K562 (cell line): ENCODE measurements around the gene CTCFL. TPM values are rescaled to one million over a fixed set of nuclear protein-coding genes. Genes with fewer than 3 reads are reported as not detected.

Experiments
- ATAC-seq: fragments of 200-7000 bp; cut with Tn5 transposase; 3 replicates; pipeline ENCODE4 v1.9.1; 2020; ENCODE audit warnings: moderate library complexity
- BruUV-seq: library from RNA; stranded (reverse); fragments of 400-500 nt; replicated peaks from 2 replicates; lab custom pipeline; 2021; lab: Mats Ljungman, UMichigan
- CTCF ChIA-PET: fragments of 300-600 bp; formaldehyde crosslinking; extraction: SDS; loops from one replicate; lab custom pipeline; 2021; ENCODE audit warnings: low intra/inter-chr PET ratio; lab: Yijun Ruan, JAX
- POLR2A ChIA-PET: fragments of 300-600, 350-650 bp; sonication (Branson Sonifier 250); formaldehyde crosslinking; extraction: SDS; loops from one replicate; lab custom pipeline; 2021; ENCODE audit warnings: antibody characterized with exemption, inconsistent platforms; lab: Yijun Ruan, JAX
- DNase-seq, 4 experiments: peaks; one replicate each; pipeline versions ENCODE4 v3.0.0 to v3.0.0-alpha.2; 2011 to 2018; ENCODE audit warnings: low spot score in 3 of 4, mixed read lengths in 3 of 4; ENCODE audit errors: extremely low read depth in 1 of 4
- FAIRE-seq: peaks from 2 replicates; lab custom pipeline; 2011; peaks lifted over from hg19 to GRCh38; lab: Jason Lieb, UNC
- H2AFZ ChIP-seq: 2 replicates; pipeline ENCODE4 v1.6.0; 2011; ENCODE audit warnings: low read depth, low read length, control low read depth, inconsistent platforms
- H3K27ac ChIP-seq: fragments of 200-600 bp; 3 replicates; pipeline ENCODE4 v1.8.0; 2011; ENCODE audit warnings: low read depth, mild to moderate bottlenecking, control low read depth, inconsistent platforms, low read length, moderate library complexity, mixed read lengths; ENCODE audit errors: extremely low read depth
- H3K27me3 ChIP-seq, 2 experiments: fragments of 300-600 bp in 1 of 2; 2 replicates in 1 of 2; 3 replicates in 1 of 2; pipeline versions ENCODE4 v1.6.0 to v1.8.0; 2011; ENCODE audit warnings: inconsistent platforms in 2 of 2, low read length in 2 of 2, mild to moderate bottlenecking in 1 of 2, mixed read lengths in 1 of 2, moderate library complexity in 1 of 2; ENCODE audit not compliant: control insufficient read depth in 2 of 2, insufficient read depth in 2 of 2
- H3K36me3 ChIP-seq: fragments of 300-600 bp; 3 replicates; pipeline ENCODE4 v1.8.0; 2011; ENCODE audit warnings: mild to moderate bottlenecking, low read length, inconsistent platforms; ENCODE audit not compliant: control insufficient read depth, insufficient read depth
- H3K4me1 ChIP-seq, 2 experiments: fragments of 200-600 bp in 1 of 2; replicated peaks in 1 of 2; 2 replicates in 1 of 2; 3 replicates in 1 of 2; pipeline versions ENCODE4 v1.5.1 to v1.8.0; 2011; ENCODE audit warnings: inconsistent platforms in 2 of 2, low read length in 2 of 2, mild to moderate bottlenecking in 1 of 2, mixed read lengths in 1 of 2, moderate library complexity in 1 of 2; ENCODE audit not compliant: control insufficient read depth in 2 of 2, insufficient read depth in 2 of 2
- H3K4me2 ChIP-seq: 2 replicates; pipeline ENCODE4 v1.6.1; 2011; ENCODE audit warnings: low read length, control low read depth, inconsistent platforms, mixed read lengths; ENCODE audit not compliant: insufficient read depth
- H3K4me3 ChIP-seq: fragments of 200-600 bp; sonication (generic), shearing (Covaris generic); 2 replicates; pipeline ENCODE4 v1.5.1; 2016; ENCODE audit warnings: control low read depth, inconsistent platforms
- H3K79me2 ChIP-seq: fragments of 200-600 bp; 3 replicates; pipeline ENCODE4 v1.8.0; 2011; ENCODE audit warnings: low read length, inconsistent platforms; ENCODE audit not compliant: control insufficient read depth, insufficient read depth
- H3K9ac ChIP-seq, 2 experiments: 2 replicates each; pipeline versions ENCODE4 v1.6.0 to v1.6.1; 2011; ENCODE audit warnings: low read depth in 2 of 2, low read length in 2 of 2, control low read depth in 1 of 2, inconsistent platforms in 1 of 2, mild to moderate bottlenecking in 1 of 2, mixed read lengths in 1 of 2; ENCODE audit not compliant: insufficient read depth in 1 of 2
- H3K9me1 ChIP-seq: one replicate; pipeline ENCODE4 v1.6.0; 2011; ENCODE audit warnings: inconsistent platforms, mild to moderate bottlenecking, low read length, moderate library complexity; ENCODE audit not compliant: control insufficient read depth, insufficient read depth
- H3K9me3 ChIP-seq: replicated peaks from 2 replicates; pipeline ENCODE4 v1.5.1; 2011; ENCODE audit warnings: low read depth, low read length, inconsistent platforms; ENCODE audit not compliant: control insufficient read depth, insufficient read depth
- H4K20me1 ChIP-seq: replicated peaks from 2 replicates; pipeline ENCODE4 v1.6.1; 2011; ENCODE audit warnings: low read length, inconsistent platforms, mixed read lengths; ENCODE audit not compliant: control insufficient read depth, insufficient read depth
- FIP1L1 ChIP-seq: fragments of 200-400 bp; formaldehyde crosslinking; IDR thresholded peaks from 2 replicates; pipeline ENCODE4 v1.6.1; 2018; ENCODE audit warnings: mild to moderate bottlenecking, low read depth, low read length; ENCODE audit not compliant: poor library complexity, severe bottlenecking
- FOXA1 ChIP-seq: fragments of 450-650 bp; IDR thresholded peaks from 2 replicates; pipeline ENCODE4 v1.6.1; 2016; ENCODE audit warnings: mild to moderate bottlenecking, borderline replicate concordance
- ILF3 ChIP-seq: fragments of 450-650 bp; IDR thresholded peaks from 2 replicates; pipeline ENCODE4 v1.6.1; 2018; ENCODE audit warnings: antibody characterized with exemption, mild to moderate bottlenecking, moderate library complexity, borderline replicate concordance
- KAT2B ChIP-seq: IDR thresholded peaks from one replicate; pipeline ENCODE4 v1.6.1; 2012; ENCODE audit warnings: low read depth, mild to moderate bottlenecking, control low read depth, inconsistent platforms, low read length, moderate library complexity
- KDM1A ChIP-seq, 2 experiments: fragments of 450-650 bp; IDR thresholded peaks; 2 replicates each; pipeline ENCODE4 v1.6.1; 2016; ENCODE audit warnings: mild to moderate bottlenecking in 2 of 2
- MEIS2 ChIP-seq: fragments of 450-650 bp; IDR thresholded peaks from 2 replicates; pipeline ENCODE4 v1.6.1; 2014; ENCODE audit warnings: mild to moderate bottlenecking; ENCODE audit not compliant: partially characterized antibody
- NFYB ChIP-seq: IDR thresholded peaks from 2 replicates; pipeline ENCODE4 v1.6.1; 2011; ENCODE audit warnings: mild to moderate bottlenecking, moderate library complexity; ENCODE audit not compliant: insufficient read length; ENCODE audit errors: extremely low read depth
- PPARD ChIP-seq: fragments of 250-450 bp; sonication (Bioruptor Pico); IDR thresholded peaks from 2 replicates; pipeline ENCODE4 v1.8.0; 2022; ENCODE audit warnings: inconsistent platforms, mild to moderate bottlenecking, moderate library complexity
- SAP30 ChIP-seq: fragments of 200-600 bp; sonication (generic); IDR thresholded peaks from 2 replicates; pipeline ENCODE4 v1.6.1; 2012; ENCODE audit warnings: borderline replicate concordance, low read depth, mild to moderate bottlenecking, moderate library complexity, low read length, control low read depth, inconsistent platforms; ENCODE audit not compliant: insufficient read depth, poor library complexity, severe bottlenecking
- TEAD1 ChIP-seq, 2 experiments: fragments of 450-650 bp in 1 of 2; sonication (generic) in 1 of 2; formaldehyde crosslinking; IDR thresholded peaks; 2 replicates each; pipeline versions ENCODE4 v1.4.0 to v1.8.0; 2020 to 2022; ENCODE audit warnings: mild to moderate bottlenecking in 2 of 2, missing genetic modification reagents in 1 of 2
- TFAM ChIP-seq: fragments of 250-450 bp; sonication (Bioruptor Pico); conservative IDR thresholded peaks from 2 replicates; pipeline ENCODE4 v1.5.0; 2021; ENCODE audit warnings: mild to moderate bottlenecking, moderate library complexity
- ZNF12 ChIP-seq: sonication (generic); formaldehyde crosslinking; IDR thresholded peaks from 2 replicates; pipeline ENCODE4 v1.4.0; 2020; ENCODE audit warnings: mild to moderate bottlenecking, missing genetic modification reagents
- ZNF184 ChIP-seq: sonication (generic); formaldehyde crosslinking; IDR thresholded peaks from 2 replicates; pipeline ENCODE4 v1.5.0; 2020; ENCODE audit warnings: missing genetic modification reagents
- ZNF583 ChIP-seq: fragments of 250-450 bp; sonication (Bioruptor Pico); IDR thresholded peaks from 2 replicates; pipeline ENCODE4 v1.4.0; 2020
- WGBS: fragments of 100-300 bp; shearing (Covaris generic); methylation state at CpG from one replicate; pipeline ENCODE4 v1.1.6; 2016; ENCODE audit warnings: low coverage, mixed read lengths; ENCODE audit not compliant: insufficient coverage; ENCODE audit errors: missing lambda C conversion rate; 5-methylcytosine and 5-hydroxymethylcytosine counted together
- in situ Hi-C: fragments of 300-500 bp; cut with MboI; formaldehyde crosslinking; loops from 4 replicates; pipeline ENCODE4 v1.15.0; 2018; ENCODE audit warnings: inconsistent platforms, mixed read lengths
- intact Hi-C: fragments of 100-400 bp; cut with micrococcal nuclease; formaldehyde crosslinking; loops from 2 replicates; pipeline ENCODE4 v1.14.2; 2022
- polyA plus RNA-seq, 8 experiments: library from polyadenylated mRNA; depleted of rRNA in 4 of 8; stranded (reverse) in 5 of 8; unstranded in 3 of 8; fragments of >200 nt; fragmentation: Nextera tagmentation in 2 of 8; fragmentation: Illumina TruSeq in 1 of 8; extraction: Ambion mirVana in 2 of 8; extraction: Trizol in 1 of 8; gene quantifications; 2 replicates each; pipeline versions ENCODE4 v1.2.1 to v1.2.3, GENCODE V29; 2011 to 2014; ENCODE audit warnings: inconsistent platforms in 1 of 8, missing spikeins in 1 of 8
- total RNA-seq, 7 experiments: library from RNA; depleted of rRNA in 6 of 7; stranded (reverse); fragments of >200 nt in 6 of 7; fragmentation: Illumina TruSeq in 2 of 7; extraction: Trizol in 2 of 7; gene quantifications; 2 replicates each; pipeline versions ENCODE4 v1.2.1 to v1.2.3, GENCODE V29; 2011 to 2021; ENCODE audit warnings: low replicate concordance in 1 of 7
- TF ChIP-seq, protein P1 (sequence below): IDR thresholded peaks from 3 replicates; pipeline ENCODE4 v1.6.1; 2011; ENCODE audit warnings: borderline replicate concordance, mild to moderate bottlenecking, moderate library complexity; ENCODE audit not compliant: insufficient read length; ENCODE audit errors: extremely low read depth

CTCFL gene
- total and polyA plus RNA-seq, 9 of the 15 experiments (the other 6 are each of a cell fraction or from before 2014, with no cell fraction given), result 42.4 to 188 (median 111) TPM

- intact Hi-C loops (no loop called here), in situ Hi-C loops (no loop called here)
- CTCF ChIA-PET, result no interaction called here
- Histone ChIP-seq H3K27ac (no peak overlapping the region), H3K4me3 (no peak overlapping the region), H4K20me1 (no peaks in the 10 kb centered on the region), H3K27me3 (peaks cover 8 to 25% of the 10 kb centered on the region in 2 experiments; a peak in 3 of 5 replicates), H3K36me3 (no peaks in the 10 kb centered on the region), H3K9ac (no peak overlapping the region), H3K4me1 (peaks cover 4 to 9% of the 10 kb centered on the region in 2 experiments; a peak in 3 of 5 replicates), H2AFZ (no peak overlapping the region), H3K9me3 (no peaks in the 10 kb centered on the region), H3K9me1 (no peaks in the 10 kb centered on the region), H3K4me2 (no peak overlapping the region), H3K79me2 (no peaks in the 10 kb centered on the region)
- 35% methylated on average over 3 of the region's 3 CpGs for WGBS
- no TSS peak for BruUV-seq
- no peak for TF ChIP-seq ZNF12
- TF ChIP-seq ILF3, result no peak
- no peak for TF ChIP-seq ZNF184
- TF ChIP-seq FOXA1, result no peak
- TF ChIP-seq, protein P1, sequence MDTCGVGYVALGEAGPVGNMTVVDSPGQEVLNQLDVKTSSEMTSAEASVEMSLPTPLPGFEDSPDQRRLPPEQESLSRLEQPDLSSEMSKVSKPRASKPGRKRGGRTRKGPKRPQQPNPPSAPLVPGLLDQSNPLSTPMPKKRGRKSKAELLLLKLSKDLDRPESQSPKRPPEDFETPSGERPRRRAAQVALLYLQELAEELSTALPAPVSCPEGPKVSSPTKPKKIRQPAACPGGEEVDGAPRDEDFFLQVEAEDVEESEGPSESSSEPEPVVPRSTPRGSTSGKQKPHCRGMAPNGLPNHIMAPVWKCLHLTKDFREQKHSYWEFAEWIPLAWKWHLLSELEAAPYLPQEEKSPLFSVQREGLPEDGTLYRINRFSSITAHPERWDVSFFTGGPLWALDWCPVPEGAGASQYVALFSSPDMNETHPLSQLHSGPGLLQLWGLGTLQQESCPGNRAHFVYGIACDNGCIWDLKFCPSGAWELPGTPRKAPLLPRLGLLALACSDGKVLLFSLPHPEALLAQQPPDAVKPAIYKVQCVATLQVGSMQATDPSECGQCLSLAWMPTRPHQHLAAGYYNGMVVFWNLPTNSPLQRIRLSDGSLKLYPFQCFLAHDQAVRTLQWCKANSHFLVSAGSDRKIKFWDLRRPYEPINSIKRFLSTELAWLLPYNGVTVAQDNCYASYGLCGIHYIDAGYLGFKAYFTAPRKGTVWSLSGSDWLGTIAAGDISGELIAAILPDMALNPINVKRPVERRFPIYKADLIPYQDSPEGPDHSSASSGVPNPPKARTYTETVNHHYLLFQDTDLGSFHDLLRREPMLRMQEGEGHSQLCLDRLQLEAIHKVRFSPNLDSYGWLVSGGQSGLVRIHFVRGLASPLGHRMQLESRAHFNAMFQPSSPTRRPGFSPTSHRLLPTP, result no peak
- TF ChIP-seq KDM1A (IDR thresholded peaks at IDR 0.05), result no peak
- no peak for TF ChIP-seq MEIS2
- no peak for TF ChIP-seq TEAD1 (CRISPR knock-in tag; IDR thresholded peaks at IDR 0.05)
- no peak for TF ChIP-seq FIP1L1
- no peak for TF ChIP-seq SAP30
- no peak for TF ChIP-seq NFYB
- no peak for TF ChIP-seq PPARD (CRISPR knock-in tag)
- TF ChIP-seq KAT2B, result no peak
- no peak for TF ChIP-seq ZNF583 (CRISPR knock-in tag)
- no peak for TF ChIP-seq TFAM (CRISPR knock-in tag)
- DNase-seq, result no peak
- POLR2A ChIA-PET, result interaction anchor here (0.5 to 1.1 kb wide), 4 partner anchors 11 to 484 kb away, joined by 3 to 7 read pairs (median 3); partner anchors contain the start of gene PCK1
- ATAC-seq, result no peak
- no peak for FAIRE-seq
These were observed 47.0 kb upstream of the CTCFL start for GRCh38 chr20:57571782-57572416.
